HEK293T (cell line): ENCODE results near the gene GNE.

Source experiments
- ARNT ChIP-seq: fragments of 450-650 bp; IDR thresholded peaks from 2 replicates; pipeline ENCODE4 v1.6.1; 2017; ENCODE audit warnings: mild to moderate bottlenecking
- ELF4 ChIP-seq: fragments of 450-650 bp; IDR thresholded peaks from 2 replicates; pipeline ENCODE4 v1.6.1; 2017; ENCODE audit warnings: antibody characterized with exemption
- FOXA1 ChIP-seq: fragments of 450-650 bp; IDR thresholded peaks from 2 replicates; pipeline ENCODE4 v1.6.1; 2016; ENCODE audit warnings: mild to moderate bottlenecking
- FOXK2 ChIP-seq: fragments of 450-650 bp; IDR thresholded peaks from 2 replicates; pipeline ENCODE4 v1.6.1; 2016; ENCODE audit warnings: mild to moderate bottlenecking
- LEF1 ChIP-seq: fragments of 450-650 bp; IDR thresholded peaks from 2 replicates; pipeline ENCODE4 v1.6.1; 2017; ENCODE audit warnings: mild to moderate bottlenecking, borderline replicate concordance

- TF ChIP-seq ARNT (no peak), ELF4 (no peak), FOXA1 (no peak), LEF1 (no peak), FOXK2 (no peak)
Measured at GRCh38 chr9:36169708-36170107, 88.5 kb downstream of the GNE start.
